Suprapubic skin (tissue), 4 donors: Measurements from ENCODE around the gene GABRB1. TPM values are rescaled to one million over a fixed set of nuclear protein-coding genes. Genes with fewer than 3 reads are reported as not detected.

Experiments used
- DNase-seq, 2 donors: peaks; one replicate each; pipeline ENCODE4 v3.0.0-alpha.2; 2019; ENCODE audit warnings: low spot score in 2 of 2
- H3K27ac ChIP-seq: fragments of 200-600 bp; sonication (generic); one replicate; pipeline ENCODE4 v1.5.1; 2019
- H3K27me3 ChIP-seq: fragments of 200-600 bp; sonication (generic); one replicate; pipeline ENCODE4 v1.5.1; 2019
- H3K36me3 ChIP-seq: fragments of 200-600 bp; sonication (generic); one replicate; pipeline ENCODE4 v1.5.1; 2019
- H3K4me1 ChIP-seq: fragments of 200-600 bp; sonication (generic); one replicate; pipeline ENCODE4 v1.5.1; 2019
- H3K4me3 ChIP-seq: fragments of 200-600 bp; sonication (generic); one replicate; pipeline ENCODE4 v1.5.1; 2019; ENCODE audit warnings: mild to moderate bottlenecking
- H3K9me3 ChIP-seq: fragments of 200-600 bp; sonication (generic); one replicate; pipeline ENCODE4 v1.5.1; 2019
- CTCF ChIP-seq, 2 donors: fragments of 200-600 bp in 1 of 2; fragments of 450-650 bp in 1 of 2; sonication (generic) in 1 of 2; IDR thresholded peaks; one replicate each; pipeline ENCODE4 v1.5.1; 2016 to 2019; ENCODE audit warnings: antibody characterized with exemption in 2 of 2, mild to moderate bottlenecking in 1 of 2, moderate library complexity in 1 of 2
- EP300 ChIP-seq: sonication (generic); formaldehyde crosslinking; IDR thresholded peaks from one replicate; pipeline ENCODE4 v1.6.1; 2017; ENCODE audit warnings: antibody characterized with exemption
- POLR2A ChIP-seq, 2 donors: fragments of 450-650 bp; IDR thresholded peaks; one replicate each; pipeline ENCODE4 v1.6.1; 2017; ENCODE audit warnings: antibody characterized with exemption in 2 of 2, mild to moderate bottlenecking in 2 of 2, moderate library complexity in 2 of 2
- POLR2AphosphoS5 ChIP-seq, 3 donors: sonication (generic); formaldehyde crosslinking; IDR thresholded peaks; one replicate each; pipeline ENCODE4 v1.6.1; 2017; ENCODE audit warnings: antibody characterized with exemption in 3 of 3
- WGBS: methylation state at CpG from one replicate; pipeline ENCODE4 v1.1.5; 2018; 5-methylcytosine and 5-hydroxymethylcytosine counted together
- total RNA-seq, 4 donors: library from RNA; depleted of rRNA; stranded (reverse); fragments of >200 nt; gene quantifications; one replicate each; pipeline ENCODE4 v1.1.0, GENCODE V29; 2016

Gene GABRB1
- total RNA-seq, 4 donors from 2014 or later: not detected

GRCh38 chr4:47418147-47418546 is 386.8 kb downstream of the GABRB1 start:
- DNase-seq: no peak
- H3K9me3 ChIP-seq: no peaks in the 10 kb centered on the region
- H3K27ac ChIP-seq: no peak overlapping the region
- no peak overlapping the region for H3K4me3 ChIP-seq
- TF ChIP-seq CTCF (IDR thresholded peaks at IDR 0.05): no peak
- no peak for TF ChIP-seq POLR2AphosphoS5 (IDR thresholded peaks at IDR 0.05)
- H3K4me1 ChIP-seq: no peaks in the 10 kb centered on the region
- 37% methylated on average over 2 of the region's 2 CpGs for WGBS
- no peaks in the 10 kb centered on the region for H3K36me3 ChIP-seq
- no peaks in the 10 kb centered on the region for H3K27me3 ChIP-seq

GRCh38 chr4:47419296-47419695 is 387.9 kb downstream of the GABRB1 start:
- 63% methylated on average over 2 of the region's 2 CpGs for WGBS
- Histone ChIP-seq H3K27me3 (no peaks in the 10 kb centered on the region), H3K27ac (no peak overlapping the region), H3K36me3 (no peaks in the 10 kb centered on the region), H3K4me3 (no peak overlapping the region), H3K4me1 (no peaks in the 10 kb centered on the region), H3K9me3 (no peaks in the 10 kb centered on the region)
- no peak for DNase-seq
- TF ChIP-seq POLR2AphosphoS5 (IDR thresholded peaks at IDR 0.05) (no peak), POLR2A (IDR thresholded peaks at IDR 0.05) (no peak), EP300 (no peak), CTCF (IDR thresholded peaks at IDR 0.05) (no peak)

- TF ChIP-seq POLR2A (IDR thresholded peaks at IDR 0.05) (no peak), EP300 (no peak), POLR2AphosphoS5 (IDR thresholded peaks at IDR 0.05) (no peak), CTCF (IDR thresholded peaks at IDR 0.05) (no peak)
- no peak overlapping the region for H3K4me3 ChIP-seq
- no peak overlapping the region for H3K27ac ChIP-seq
- H3K4me1 ChIP-seq: no peaks in the 10 kb centered on the region
- no peak for DNase-seq
- H3K9me3 ChIP-seq: no peaks in the 10 kb centered on the region
- no peaks in the 10 kb centered on the region for H3K27me3 ChIP-seq
- 94% methylated on average over 25 of the region's 25 CpGs for WGBS
- no peaks in the 10 kb centered on the region for H3K36me3 ChIP-seq
Measured at GRCh38 chr4:47425628-47426027, 394.3 kb downstream of the GABRB1 start.

GRCh38 chr4:47427935-47428334 is 396.6 kb downstream of the GABRB1 start:
- WGBS: 78% methylated on average over 2 of the region's 2 CpGs
- H3K27ac ChIP-seq: no peak overlapping the region
- H3K27me3 ChIP-seq: no peaks in the 10 kb centered on the region
- H3K36me3 ChIP-seq: no peaks in the 10 kb centered on the region
- TF ChIP-seq CTCF (IDR thresholded peaks at IDR 0.05) (no peak), POLR2AphosphoS5 (IDR thresholded peaks at IDR 0.05) (no peak), EP300 (no peak), POLR2A (IDR thresholded peaks at IDR 0.05) (no peak)
- H3K4me1 ChIP-seq: no peaks in the 10 kb centered on the region
- H3K9me3 ChIP-seq: no peaks in the 10 kb centered on the region
- H3K4me3 ChIP-seq: no peak overlapping the region
- no peak for DNase-seq

GRCh38 chr4:47432749-47433148 is 401.4 kb downstream of the GABRB1 start:
- no peak overlapping the region for H3K4me3 ChIP-seq
- no peak for DNase-seq
- no peaks in the 10 kb centered on the region for H3K9me3 ChIP-seq
- WGBS: 41% methylated on average over 1 of the region's 1 CpG
- no peaks in the 10 kb centered on the region for H3K36me3 ChIP-seq
- no peak for TF ChIP-seq EP300
- no peak for TF ChIP-seq POLR2A (IDR thresholded peaks at IDR 0.05)
- no peak for TF ChIP-seq CTCF (IDR thresholded peaks at IDR 0.05)
- no peak for TF ChIP-seq POLR2AphosphoS5 (IDR thresholded peaks at IDR 0.05)
- no peaks in the 10 kb centered on the region for H3K27me3 ChIP-seq
- no peak overlapping the region for H3K27ac ChIP-seq
- no peaks in the 10 kb centered on the region for H3K4me1 ChIP-seq
